GM19351 (cell line): ENCODE data around the gene CCL15.
"Not testable (repeated sequence)": the region's sequence is repeated elsewhere in the genome, so short reads cannot be mapped to it uniquely, and the experiment has no call there.

Experiments used
- ATAC-seq: cut with Tn5 transposase; IDR thresholded peaks from one replicate; pipeline ENCODE4 v1.9.1; 2021; ENCODE audit warnings: mild to moderate bottlenecking, moderate library complexity; ENCODE audit not compliant: unreplicated experiment

Gene CCL15

GRCh38 chr17:36001110-36001771 lies at the start of gene CCL15:
CCL15 (minus strand) TSS chr17:36001553; CDS start chr17:36001492, 61 bp downstream.
- ATAC-seq, result no peak

- no peak for ATAC-seq
Measured at GRCh38 chr17:36049643-36050042, 48.3 kb upstream of the CCL15 start.

GRCh38 chr17:36048066-36048465 lies 46.7 kb upstream of the CCL15 start:
- ATAC-seq, result no peak

GRCh38 chr17:36036235-36036634 lies 34.9 kb upstream of the CCL15 start:
- no peak for ATAC-seq

GRCh38 chr17:36034127-36034526 lies 32.8 kb upstream of the CCL15 start:
- ATAC-seq, result no peak

- no peak for ATAC-seq
Measured at GRCh38 chr17:36030956-36031355, 29.6 kb upstream of the CCL15 start.

GRCh38 chr17:36027761-36028160 lies 26.4 kb upstream of the CCL15 start:
- ATAC-seq, result no peak

- no peak for ATAC-seq
Measured at GRCh38 chr17:36024106-36024869, 22.9 kb upstream of the CCL15 start.

GRCh38 chr17:36019423-36019822 lies 18.1 kb upstream of the CCL15 start:
- ATAC-seq, result no peak

- ATAC-seq, result no peak
Measured at GRCh38 chr17:36017799-36018198, 16.4 kb upstream of the CCL15 start, which contains the start of gene CCL23. CCL23 (minus strand) TSS chr17:36017972; CDS start chr17:36017897, 75 bp downstream.

GRCh38 chr17:36016555-36016954 lies 15.2 kb upstream of the CCL15 start:
- ATAC-seq, result no peak

GRCh38 chr17:36015895-36016294 lies 14.5 kb upstream of the CCL15 start:
- not testable (repeated sequence) for ATAC-seq

- no peak for ATAC-seq
Measured at GRCh38 chr17:36014946-36015345, 13.6 kb upstream of the CCL15 start.

- ATAC-seq, result no peak
Measured at GRCh38 chr17:36011201-36011600, 9.8 kb upstream of the CCL15 start.

- no peak for ATAC-seq
Measured at GRCh38 chr17:36008998-36009665, 7.8 kb upstream of the CCL15 start.

GRCh38 chr17:36004594-36005108 lies 3.3 kb upstream of the CCL15 start:
- no peak for ATAC-seq

GRCh38 chr17:36002631-36003030 lies 1.3 kb upstream of the CCL15 start:
- no peak for ATAC-seq

- no peak for ATAC-seq
Measured at GRCh38 chr17:36001862-36002603, 680 bp upstream of the CCL15 start.

GRCh38 chr17:36000732-36001109 lies 632 bp downstream of the CCL15 start:
- ATAC-seq, result no peak

- ATAC-seq, result no peak
Measured at GRCh38 chr17:35998756-35999155, 2.6 kb downstream of the CCL15 start.

- ATAC-seq, result no peak
Measured at GRCh38 chr17:35998018-35998545, 3.3 kb downstream of the CCL15 start.
